Tibial nerve (tissue), 4 donors: ENCODE data around the gene B3GALT4. TPM values are rescaled to one million over a fixed set of nuclear protein-coding genes. Genes with fewer than 3 reads are reported as not detected.
A peak's percentile ranks its signal among the peaks of the same experiment; 100 is the strongest.

ENCODE experiments used
- DNase-seq, 2 donors: peaks; one replicate each; pipeline ENCODE4 v3.0.0-alpha.2; 2019; ENCODE audit warnings: low spot score in 2 of 2
- H3K27ac ChIP-seq, 4 donors: fragments of 200-600 bp; sonication (generic) in 3 of 4; one replicate each; pipeline ENCODE4 v1.5.1; 2017 to 2019; ENCODE audit warnings: mild to moderate bottlenecking in 1 of 4
- H3K27me3 ChIP-seq, 2 donors: fragments of 200-600 bp; sonication (generic) in 1 of 2; one replicate each; pipeline versions ENCODE4 v1.5.1 to v1.6.0; 2017 to 2019
- H3K36me3 ChIP-seq, 3 donors: fragments of 200-600 bp; sonication (generic); one replicate each; pipeline ENCODE4 v1.5.1; 2018 to 2019
- H3K4me1 ChIP-seq, 4 donors: fragments of 200-600 bp; sonication (generic) in 3 of 4; one replicate each; pipeline ENCODE4 v1.5.1; 2017 to 2019
- H3K4me3 ChIP-seq, 4 donors: fragments of 200-600 bp; sonication (generic) in 3 of 4; one replicate each; pipeline ENCODE4 v1.5.1; 2017 to 2019; ENCODE audit warnings: mild to moderate bottlenecking in 1 of 4, moderate library complexity in 1 of 4
- H3K9me3 ChIP-seq, 4 donors: fragments of 200-600 bp; sonication (generic) in 3 of 4; one replicate each; pipeline ENCODE4 v1.5.1; 2017 to 2019
- CTCF ChIP-seq, 5 experiments: fragments of 200-600 bp in 3 of 5; fragments of 450-650 bp in 2 of 5; sonication (generic) in 3 of 5; IDR thresholded peaks; one replicate each; pipeline ENCODE4 v1.5.1; 2016 to 2019; ENCODE audit warnings: antibody characterized with exemption in 5 of 5, mild to moderate bottlenecking in 3 of 5, moderate library complexity in 2 of 5
- EP300 ChIP-seq, 2 donors: sonication (generic); formaldehyde crosslinking; IDR thresholded peaks; one replicate each; pipeline ENCODE4 v1.6.1; 2017; ENCODE audit warnings: antibody characterized with exemption in 2 of 2, mild to moderate bottlenecking in 1 of 2
- POLR2A ChIP-seq, 2 donors: fragments of 450-650 bp; IDR thresholded peaks; one replicate each; pipeline ENCODE4 v1.6.1; 2017; ENCODE audit warnings: antibody characterized with exemption in 2 of 2, mild to moderate bottlenecking in 2 of 2, moderate library complexity in 2 of 2
- WGBS, 2 donors: methylation state at CpG; one replicate each; pipeline ENCODE4 v1.1.5; 2018; 5-methylcytosine and 5-hydroxymethylcytosine counted together
- total RNA-seq, 4 donors: library from RNA; depleted of rRNA; stranded (reverse); fragments of >200 nt; gene quantifications; one replicate each; pipeline ENCODE4 v1.1.0, GENCODE V29; 2016

The B3GALT4 gene
- total RNA-seq, 4 donors from 2014 or later, result 7.5 to 30.4 (median 17.7) TPM

GRCh38 chr6:33314515-33314942, 37.6 kb downstream of the B3GALT4 start:
- Histone ChIP-seq H3K27ac (peak overlapping the region; percentile 85 to 98 (median 95)), H3K27me3 (no peaks in the 10 kb centered on the region), H3K36me3 (peaks cover 0 to 35% (median 10%) of the 10 kb centered on the region in 3 donors), H3K4me1 (peaks cover 0 to 68% (median 39%) of the 10 kb centered on the region in 4 donors), H3K4me3 (peak overlapping the region; percentile 68 to 88 (median 78)), H3K9me3 (no peaks in the 10 kb centered on the region)
- TF ChIP-seq POLR2A (IDR thresholded peaks at IDR 0.05) (no peak), EP300 (IDR thresholded peaks at IDR 0.05) (no peak), CTCF (IDR thresholded peaks at IDR 0.05) (no peak)
- 1 to 2% methylated on average over 10 of the region's 10 CpGs for WGBS, 2 donors
- peak in 1 of 2 donors; percentile 80 for DNase-seq

GRCh38 chr6:33314943-33315792, 38.2 kb downstream of the B3GALT4 start:
- 38 to 53% methylated on average over 36 to 47 of the region's 47 CpGs for WGBS, 2 donors
- Histone ChIP-seq H3K36me3 (peaks cover 0 to 37% (median 16%) of the 10 kb centered on the region in 3 donors), H3K27me3 (no peaks in the 10 kb centered on the region), H3K4me1 (peaks cover 0 to 75% (median 41%) of the 10 kb centered on the region in 4 donors), H3K9me3 (no peaks in the 10 kb centered on the region), H3K27ac (peak overlapping the region; percentile 85 to 98 (median 95)), H3K4me3 (peak overlapping the region; percentile 68 to 88 (median 78))
- TF ChIP-seq POLR2A (IDR thresholded peaks at IDR 0.05) (no peak), CTCF (IDR thresholded peaks at IDR 0.05) (no peak), EP300 (IDR thresholded peaks at IDR 0.05) (no peak)
- peak in 1 of 2 donors; percentile 44 for DNase-seq

- Histone ChIP-seq H3K4me1 (peaks cover 0 to 77% (median 44%) of the 10 kb centered on the region in 4 donors), H3K27me3 (no peaks in the 10 kb centered on the region), H3K36me3 (peaks cover 0 to 38% (median 17%) of the 10 kb centered on the region in 3 donors), H3K9me3 (no peaks in the 10 kb centered on the region), H3K4me3 (no peak overlapping the region), H3K27ac (peak overlapping the region in 3 of 4 donors; percentile 4 to 95 (median 85))
- no peak for DNase-seq
- no peak for TF ChIP-seq POLR2A (IDR thresholded peaks at IDR 0.05)
- TF ChIP-seq EP300 (IDR thresholded peaks at IDR 0.05), result no peak
- no peak for TF ChIP-seq CTCF (IDR thresholded peaks at IDR 0.05)
- WGBS, 2 donors, result 81 to 85% methylated on average over 11 to 12 of the region's 17 CpGs
These were observed 39.1 kb downstream of the B3GALT4 start for GRCh38 chr6:33315793-33316602.

- no peaks in the 10 kb centered on the region for H3K27me3 ChIP-seq
- no peak for DNase-seq
- peak overlapping the region; percentile 83 to 95 (median 90) for H3K27ac ChIP-seq
- no peak for TF ChIP-seq CTCF (IDR thresholded peaks at IDR 0.05)
- TF ChIP-seq EP300 (IDR thresholded peaks at IDR 0.05), result no peak
- TF ChIP-seq POLR2A (IDR thresholded peaks at IDR 0.05), result no peak
- H3K4me1 ChIP-seq, result peaks cover 0 to 77% (median 47%) of the 10 kb centered on the region in 4 donors
- H3K9me3 ChIP-seq, result no peaks in the 10 kb centered on the region
- H3K36me3 ChIP-seq, result peaks cover 0 to 37% (median 17%) of the 10 kb centered on the region in 3 donors
- H3K4me3 ChIP-seq, result peak overlapping the region; percentile 36 to 63 (median 52)
- 72 to 76% methylated on average over 19 of the region's 19 CpGs for WGBS, 2 donors
These were observed 39.9 kb downstream of the B3GALT4 start for GRCh38 chr6:33316603-33317418.
